ENCODE results near the gene PLAGL1.
A peak's percentile ranks its signal among the peaks of the same experiment; 100 is the strongest.
"Not testable (repeated sequence)": the region's sequence is repeated elsewhere in the genome, so short reads cannot be mapped to it uniquely, and the experiment has no call there.

PLAGL1 gene, protein sequence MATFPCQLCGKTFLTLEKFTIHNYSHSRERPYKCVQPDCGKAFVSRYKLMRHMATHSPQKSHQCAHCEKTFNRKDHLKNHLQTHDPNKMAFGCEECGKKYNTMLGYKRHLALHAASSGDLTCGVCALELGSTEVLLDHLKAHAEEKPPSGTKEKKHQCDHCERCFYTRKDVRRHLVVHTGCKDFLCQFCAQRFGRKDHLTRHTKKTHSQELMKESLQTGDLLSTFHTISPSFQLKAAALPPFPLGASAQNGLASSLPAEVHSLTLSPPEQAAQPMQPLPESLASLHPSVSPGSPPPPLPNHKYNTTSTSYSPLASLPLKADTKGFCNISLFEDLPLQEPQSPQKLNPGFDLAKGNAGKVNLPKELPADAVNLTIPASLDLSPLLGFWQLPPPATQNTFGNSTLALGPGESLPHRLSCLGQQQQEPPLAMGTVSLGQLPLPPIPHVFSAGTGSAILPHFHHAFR

DNA sequence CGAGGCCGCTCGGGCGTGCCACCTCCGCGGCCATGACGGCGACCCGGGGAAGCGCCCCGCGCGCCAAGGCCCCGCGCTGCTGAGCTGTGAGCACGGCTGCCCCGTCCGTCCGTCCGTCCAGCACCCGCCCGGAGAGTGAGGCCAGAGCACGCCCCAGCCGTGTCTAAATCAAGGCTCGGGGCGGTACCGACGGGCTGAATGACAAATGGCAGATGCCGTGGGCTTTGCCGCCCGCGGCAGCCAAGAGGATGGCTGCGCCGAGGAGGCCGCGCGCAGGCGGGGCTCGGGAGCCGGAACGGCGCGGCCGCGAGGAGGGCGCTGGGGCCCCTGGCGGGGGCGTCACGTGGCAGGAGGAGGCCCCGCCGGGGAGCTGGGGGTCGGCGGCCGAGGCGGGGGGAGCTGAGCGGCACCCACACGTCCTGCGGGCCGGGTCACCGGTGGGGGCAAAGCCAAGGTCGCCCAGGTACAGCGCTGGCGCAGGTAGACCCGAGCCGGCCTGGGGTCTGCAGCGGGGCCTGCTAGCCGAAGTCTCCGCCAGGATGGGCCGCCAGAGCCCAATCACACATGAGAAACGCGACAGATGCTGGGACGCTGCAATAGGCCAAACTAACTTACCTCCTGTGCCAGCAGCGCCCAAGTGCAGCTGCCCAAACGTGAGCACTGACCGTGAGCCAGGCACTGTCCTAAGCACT is at the start of gene PLAGL1:
Gene PLAGL1 (minus strand): TSS at position 140 of the 692 bp plus-strand sequence. CDS start 60,123 bp downstream, outside the sequence.
- DNase-seq, result peak; percentile 76

DNA sequence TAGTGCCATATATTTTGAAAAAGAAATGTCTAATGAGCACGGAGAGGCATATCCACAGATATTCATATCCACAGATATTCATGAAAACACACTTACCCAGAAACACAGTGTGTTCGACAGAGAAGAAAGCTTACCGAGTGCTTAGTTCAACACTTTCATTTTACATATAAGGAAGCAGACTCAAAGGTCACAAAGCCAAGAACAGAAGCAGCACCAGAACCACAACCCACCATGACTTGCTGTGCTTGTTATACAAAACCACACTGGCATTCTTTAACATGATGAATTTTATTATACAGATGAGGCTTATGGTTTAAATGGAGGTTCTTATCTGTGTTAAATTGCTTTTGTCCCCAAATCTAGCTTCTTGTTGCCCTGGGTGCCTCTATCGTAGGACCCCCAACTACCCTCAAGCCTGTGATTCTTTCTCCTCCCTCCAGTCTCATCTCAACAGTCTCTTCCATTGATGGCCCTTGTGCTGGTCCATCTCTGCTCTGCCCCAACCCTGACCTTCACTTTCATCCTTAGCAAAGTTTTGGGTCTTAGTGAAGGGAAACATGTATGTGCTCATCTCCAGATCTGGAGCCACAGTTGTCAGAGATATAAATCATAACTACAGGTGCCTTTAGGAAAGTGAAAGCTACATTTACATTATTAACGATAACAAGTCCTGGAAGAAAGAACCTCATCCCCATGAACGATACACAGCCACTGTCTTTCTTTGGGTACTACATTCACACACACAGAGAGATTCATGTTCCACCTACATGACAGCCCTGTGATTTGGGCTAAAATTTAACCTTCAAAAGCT is 47.3 kb upstream of the PLAGL1 start:
- DNase-seq, result peak; percentile 62

DNA sequence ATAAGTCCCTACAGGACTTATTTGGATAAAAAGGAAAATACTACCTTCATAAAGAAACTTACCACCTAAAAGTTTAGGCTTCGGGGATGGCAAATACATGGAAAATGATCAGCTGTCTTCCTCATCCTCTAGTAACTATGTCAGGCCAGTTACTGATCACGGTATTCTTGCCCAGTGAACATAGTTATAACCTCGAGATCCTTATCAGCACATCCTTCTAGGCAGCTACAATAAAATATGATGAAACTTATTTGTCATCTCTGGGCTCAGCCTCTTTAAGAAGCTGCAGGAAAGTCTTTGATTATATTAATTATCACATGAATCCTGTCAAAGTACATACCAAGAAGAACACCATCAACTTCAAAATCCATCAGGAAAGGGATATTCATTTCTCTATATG is 45.5 kb upstream of the PLAGL1 start:
- DNase-seq, result no peak

DNA sequence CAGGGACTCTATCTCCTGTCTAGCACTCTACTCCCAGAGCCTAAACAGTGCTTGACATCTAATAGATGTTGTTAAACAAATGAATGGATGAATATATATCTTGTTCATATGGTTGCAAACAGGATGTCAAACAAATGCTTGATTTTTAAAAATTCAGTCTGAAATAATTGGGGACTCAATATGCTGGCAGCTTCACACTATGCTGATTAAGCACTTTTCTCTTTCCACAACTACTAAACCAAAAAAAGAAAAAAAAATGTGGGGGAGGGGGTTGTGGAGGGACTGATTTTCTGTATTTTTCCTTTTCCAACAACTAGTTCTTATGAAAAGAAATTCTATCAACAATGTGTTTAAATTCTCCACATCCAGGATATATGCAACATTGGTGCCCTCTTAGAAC is 44.4 kb upstream of the PLAGL1 start:
- no peak for DNase-seq

DNA sequence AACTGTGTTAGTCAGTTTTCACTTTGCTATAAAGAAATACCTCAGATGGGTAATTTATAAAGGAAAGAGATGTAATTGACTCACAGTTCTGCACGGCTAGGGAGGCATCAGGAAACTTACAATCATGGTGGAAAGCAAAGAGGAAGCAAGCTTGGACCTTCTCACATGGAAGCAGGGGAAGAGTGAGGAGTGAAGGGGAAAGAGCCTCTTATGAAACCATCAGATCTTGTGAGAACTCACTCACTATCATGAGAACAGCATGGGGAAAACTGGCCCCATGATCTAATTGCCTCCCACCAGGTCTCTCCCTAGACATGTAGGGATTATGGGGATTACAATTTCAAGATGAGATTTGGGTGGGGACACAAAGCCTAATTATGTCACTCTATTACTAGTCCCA is 41.3 kb upstream of the PLAGL1 start:
- peak; percentile 54 for DNase-seq

DNA sequence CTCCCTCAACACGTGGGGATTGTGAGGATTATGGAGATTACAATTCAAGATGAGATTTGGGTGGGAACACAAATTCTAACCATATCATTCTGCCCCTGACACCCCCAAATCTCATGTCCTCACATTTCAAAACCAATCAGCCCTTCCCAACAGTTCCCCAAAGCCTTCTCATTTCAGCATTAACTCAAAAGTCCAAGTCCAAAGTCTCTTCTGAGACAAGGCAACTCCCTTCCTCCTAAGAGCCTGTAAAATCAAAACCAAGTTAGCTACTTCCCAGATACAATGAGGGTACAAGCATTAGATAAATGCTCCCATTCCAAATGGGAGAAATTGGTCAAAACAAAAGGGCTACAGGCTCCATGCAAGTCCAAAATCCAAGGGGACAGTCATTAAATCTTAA is 39.6 kb upstream of the PLAGL1 start:
- DNase-seq, result no peak

DNA sequence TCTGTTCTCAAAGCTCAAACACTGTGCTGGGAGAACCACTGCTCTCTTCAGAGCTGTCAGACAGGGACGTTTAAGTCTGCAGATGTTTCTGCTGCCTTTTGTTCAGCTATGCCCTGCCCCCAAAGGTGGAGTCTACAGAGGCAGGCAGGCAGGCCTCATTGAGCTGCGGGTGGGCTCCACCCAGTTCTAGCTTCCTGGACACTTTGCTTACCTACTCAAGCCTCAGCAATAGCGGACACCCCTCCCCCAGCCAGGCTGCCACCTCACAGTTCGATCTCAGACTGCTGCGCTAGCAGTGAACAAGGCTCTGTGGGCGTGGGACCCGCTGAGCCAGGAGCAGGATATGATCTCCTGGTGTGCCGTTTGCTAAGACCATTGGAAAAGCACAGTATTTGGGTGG is 38.6 kb upstream of the PLAGL1 start:
- not testable (repeated sequence) for DNase-seq

DNA sequence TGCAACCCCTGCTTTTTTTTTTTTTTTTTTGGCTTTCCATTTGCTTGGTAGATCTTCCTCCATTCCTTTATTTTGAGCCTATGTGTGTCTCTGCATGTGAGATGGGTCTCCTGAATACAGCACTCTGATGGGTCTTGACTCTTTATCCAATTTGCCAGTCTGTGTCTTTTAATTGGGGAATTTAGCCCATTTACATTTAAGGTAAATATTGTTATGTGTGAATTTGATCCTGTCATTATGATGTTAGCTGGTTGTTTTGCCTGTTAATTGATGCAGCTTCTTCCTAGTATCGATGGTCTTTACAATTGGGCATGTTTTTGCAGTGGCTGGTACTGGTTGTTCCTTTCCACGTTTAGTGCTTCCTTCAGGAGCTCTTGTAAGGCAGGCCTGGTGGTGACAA is 36.9 kb upstream of the PLAGL1 start:
- DNase-seq, result not testable (repeated sequence)

DNA sequence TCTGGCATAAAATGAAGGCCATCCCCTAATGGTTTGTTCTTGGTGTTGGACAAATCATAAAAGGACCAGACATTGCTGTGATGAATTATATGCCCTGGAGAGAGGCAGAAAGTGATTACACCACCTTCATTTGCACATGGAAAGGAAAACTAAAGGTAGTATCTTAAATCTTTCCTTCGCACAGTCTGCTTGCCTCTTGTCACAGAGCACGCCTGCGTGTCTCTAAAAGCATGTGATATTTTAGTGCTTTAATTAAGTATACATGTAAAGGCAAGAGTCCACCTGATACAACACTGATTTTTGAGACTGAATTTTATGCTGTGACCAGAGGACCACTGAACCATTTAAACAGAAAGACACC is 28.8 kb upstream of the PLAGL1 start:
- DNase-seq, result no peak

DNA sequence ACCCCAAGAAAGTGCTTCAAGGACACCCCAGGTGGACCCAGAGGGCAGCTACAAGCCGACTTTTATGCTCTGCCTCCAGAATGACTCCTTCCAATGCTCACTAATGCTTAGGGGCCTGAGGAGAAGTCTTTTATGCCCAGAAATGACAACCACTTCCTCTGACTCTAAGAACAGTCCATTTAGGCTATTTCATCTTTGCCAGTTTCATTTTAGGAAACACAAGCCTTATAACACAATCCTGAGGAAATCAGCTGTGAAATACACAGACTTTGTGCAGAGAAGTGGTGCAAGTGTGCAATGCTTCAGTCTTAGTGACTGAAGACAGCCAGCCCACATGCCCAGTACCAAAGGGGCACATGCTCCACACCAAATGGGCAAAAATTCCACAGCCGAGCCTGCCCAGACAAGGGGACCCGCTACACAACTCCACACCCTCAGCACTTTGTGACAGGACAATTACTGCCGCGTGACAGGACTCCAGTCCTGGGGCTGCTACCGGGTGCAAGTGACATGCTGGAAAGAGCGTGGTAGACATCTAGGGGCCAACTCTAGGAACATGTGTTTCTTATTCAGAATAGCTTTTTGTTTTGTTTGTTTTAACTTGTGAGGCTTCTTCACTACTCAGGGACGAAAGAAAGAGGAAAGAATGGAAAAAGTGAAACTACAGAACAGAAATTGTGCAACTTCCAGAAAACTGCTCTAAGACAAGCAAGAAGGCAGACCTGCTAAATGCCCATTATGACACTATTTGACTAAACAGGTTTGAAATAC is 28.2 kb upstream of the PLAGL1 start:
- peak; percentile 82 for DNase-seq

DNA sequence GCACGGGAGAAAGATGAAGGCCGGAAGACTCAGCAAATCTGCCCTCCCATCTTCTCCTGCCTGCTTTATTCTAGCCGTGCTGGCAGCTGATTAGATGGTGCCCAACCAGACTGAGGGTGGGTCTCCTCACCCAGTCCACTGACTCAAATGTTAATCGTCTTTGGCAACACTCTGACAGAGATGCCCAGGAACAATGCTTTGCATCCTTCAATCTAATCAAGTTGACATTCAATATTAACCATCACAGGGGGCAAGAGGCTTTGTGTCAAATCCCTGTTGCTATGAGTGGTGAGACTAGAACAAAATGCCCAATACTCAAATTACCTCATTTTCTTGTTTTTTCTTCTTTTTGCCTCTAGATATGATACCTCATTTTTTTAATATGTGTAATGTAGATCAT is 27.4 kb upstream of the PLAGL1 start:
- no peak for DNase-seq

DNA sequence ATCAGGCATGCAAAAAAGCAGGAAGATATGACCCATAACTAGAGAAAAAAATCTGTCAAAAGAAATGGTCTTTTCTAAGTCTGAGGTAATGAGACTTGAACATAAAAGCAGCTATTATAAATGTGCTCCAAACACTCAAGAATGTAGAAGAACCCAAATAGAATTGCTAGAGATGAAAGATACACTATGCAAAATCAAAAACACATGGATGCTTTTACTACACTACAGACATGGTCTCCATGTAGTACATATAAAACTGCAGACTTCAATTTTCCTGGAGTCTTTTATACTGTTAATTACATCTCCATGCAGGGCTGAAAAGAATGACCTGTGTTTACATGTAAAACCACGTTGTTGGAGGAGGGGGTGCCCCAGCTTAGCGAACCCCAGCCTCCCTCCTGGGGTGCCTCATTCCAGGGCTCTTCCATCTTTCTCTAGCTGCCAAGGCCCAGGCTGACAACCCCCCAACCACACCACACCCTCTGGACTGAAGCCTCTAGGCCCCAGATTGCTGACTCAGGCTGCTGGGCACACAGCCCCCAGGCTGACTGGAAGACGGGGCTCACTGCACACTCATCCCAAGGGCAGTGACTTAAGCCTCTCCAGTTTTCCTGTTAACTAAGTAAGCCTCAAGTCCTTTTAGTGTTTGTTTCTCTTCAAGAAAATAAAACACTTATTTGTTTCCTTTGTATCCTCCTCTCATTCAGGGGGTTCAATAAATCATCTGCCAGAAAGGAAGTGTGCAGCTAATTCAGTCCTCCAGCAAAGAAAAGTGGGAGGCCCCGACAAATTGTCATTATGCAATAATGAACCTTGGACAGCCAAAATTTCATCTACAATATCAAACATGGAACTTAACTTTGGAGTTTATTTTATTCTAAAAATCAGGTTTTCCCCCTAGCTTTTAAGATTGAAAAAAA is 26.0 kb upstream of the PLAGL1 start:
- no peak for DNase-seq

DNA sequence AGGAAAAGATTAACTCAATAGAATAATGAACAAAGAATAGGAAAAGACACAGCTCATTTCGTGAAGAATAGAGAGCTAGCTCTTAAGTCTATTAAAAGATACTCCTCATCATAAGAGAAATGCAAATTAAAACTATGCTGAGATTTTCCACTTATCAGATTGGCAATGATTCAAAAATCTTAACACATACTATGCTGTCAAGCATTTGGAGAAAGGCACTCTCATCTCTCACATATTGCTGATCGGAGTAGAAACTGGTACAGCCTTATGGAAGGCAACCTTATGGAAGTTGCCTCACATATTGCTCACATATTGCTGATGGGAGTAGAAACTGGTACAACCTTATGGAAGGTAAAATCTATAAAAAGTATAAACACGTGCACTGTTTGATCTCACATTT is 21.4 kb upstream of the PLAGL1 start:
- DNase-seq, result no peak

DNA sequence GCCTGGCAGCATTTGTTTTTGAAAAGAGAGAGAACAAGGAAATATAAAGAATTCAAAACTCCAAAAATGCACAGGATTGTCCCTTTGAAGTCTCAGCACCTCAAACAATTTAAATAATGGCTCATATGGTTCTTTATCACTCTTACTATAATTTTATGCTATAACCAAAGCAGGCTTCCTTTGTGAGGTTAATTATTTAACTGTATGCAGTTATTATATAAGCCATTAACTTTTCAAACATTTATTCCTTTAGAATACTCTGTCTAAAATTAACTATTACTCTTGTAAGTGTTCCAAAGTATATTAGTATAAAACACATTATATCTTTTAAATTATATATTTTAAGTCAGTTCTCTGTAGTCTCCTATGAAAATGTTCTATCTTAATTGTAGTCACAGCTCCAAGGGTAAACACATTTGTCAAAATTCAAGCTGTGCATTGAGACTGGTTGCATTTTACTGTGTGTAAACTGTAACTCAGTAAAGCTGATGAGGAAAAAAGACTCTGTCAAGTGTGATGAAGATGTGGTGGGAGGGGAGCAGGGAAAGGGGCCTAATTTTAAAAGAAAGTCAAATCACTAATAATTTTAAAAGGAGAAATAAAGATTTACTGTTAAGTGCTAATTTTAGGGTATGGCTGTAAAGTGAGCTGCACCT is 20.0 kb upstream of the PLAGL1 start:
- no peak for DNase-seq

DNA sequence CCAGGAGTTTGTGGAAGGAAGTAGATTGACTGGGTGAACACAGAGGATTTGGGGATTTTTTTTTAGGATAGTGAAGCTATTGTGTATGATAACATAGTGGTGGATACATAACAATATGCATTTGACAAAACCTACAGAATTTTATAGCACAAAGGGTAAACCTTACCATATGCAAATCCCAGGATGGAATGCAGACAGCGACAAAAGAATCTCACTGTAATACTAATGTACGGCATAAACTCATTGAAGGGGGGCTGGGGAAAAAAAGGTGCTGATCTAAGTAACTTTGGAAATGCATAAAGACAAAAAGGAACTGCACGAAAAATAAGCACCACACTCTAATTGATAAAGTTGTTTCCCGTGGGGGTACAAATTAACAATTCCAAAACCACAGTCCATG is 15.2 kb upstream of the PLAGL1 start:
- no peak for DNase-seq

DNA sequence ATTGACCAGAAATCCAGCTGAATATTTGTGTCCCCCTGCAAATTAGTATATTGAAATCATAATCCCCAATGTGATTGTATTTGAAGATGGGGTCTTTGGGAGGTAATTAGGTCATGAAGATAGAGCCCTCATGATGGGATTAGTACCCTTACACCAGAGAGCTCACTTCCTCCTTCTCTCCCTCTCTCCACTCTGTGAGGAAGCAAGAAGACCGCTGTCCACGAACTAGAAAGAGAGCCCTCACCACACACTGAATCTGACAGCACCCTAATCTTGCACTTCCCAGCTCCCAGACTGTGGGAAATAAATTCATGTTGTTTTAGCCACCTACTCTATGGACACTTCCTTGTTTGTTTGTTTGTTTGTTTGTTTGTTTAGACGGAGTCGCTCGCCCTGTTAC is 11.9 kb upstream of the PLAGL1 start:
- peak; percentile 29 for DNase-seq

DNA sequence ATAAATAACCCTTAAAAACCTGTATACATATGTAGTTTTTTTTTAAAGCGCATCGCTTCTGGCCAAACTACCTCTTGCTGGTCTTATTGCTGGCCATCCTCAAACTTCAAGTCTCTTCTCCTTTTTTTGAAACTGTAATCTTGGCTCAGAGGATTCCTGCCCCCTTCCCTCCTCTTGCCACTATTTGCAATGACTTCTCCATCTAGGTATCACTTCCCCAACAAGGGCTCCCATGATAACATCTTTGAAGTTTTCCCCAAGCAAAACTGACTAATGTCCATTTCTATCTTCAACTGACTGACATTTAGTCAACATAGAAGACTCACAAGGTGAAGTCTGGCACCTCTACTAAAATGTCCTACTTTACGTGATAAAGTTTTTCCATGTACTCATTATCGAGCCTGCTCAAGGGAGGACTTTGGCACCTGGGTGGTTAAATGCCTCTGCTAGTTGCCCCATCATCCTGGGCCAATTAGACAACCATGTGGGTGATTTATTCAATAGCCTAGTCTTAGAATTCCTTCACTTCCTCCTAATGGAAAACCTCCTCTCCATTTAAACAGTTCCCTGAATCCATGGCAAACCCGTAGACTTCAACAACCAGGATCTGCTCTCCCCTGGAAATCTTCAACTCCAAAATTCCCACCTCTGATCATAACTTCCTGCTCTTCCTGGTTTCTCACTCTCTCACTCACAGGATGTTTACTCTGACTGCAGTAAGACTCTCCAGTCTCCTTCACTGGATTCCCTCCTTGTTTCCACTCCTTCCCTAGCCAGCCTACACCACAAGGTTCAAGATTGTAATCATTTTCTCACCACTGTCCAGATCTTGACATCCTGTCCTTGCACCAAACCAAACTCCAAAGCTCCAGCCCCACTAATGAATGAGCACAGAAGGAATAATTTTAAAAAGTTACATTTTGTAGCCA is 9.4 kb upstream of the PLAGL1 start:
- DNase-seq, result peak; percentile 66

DNA sequence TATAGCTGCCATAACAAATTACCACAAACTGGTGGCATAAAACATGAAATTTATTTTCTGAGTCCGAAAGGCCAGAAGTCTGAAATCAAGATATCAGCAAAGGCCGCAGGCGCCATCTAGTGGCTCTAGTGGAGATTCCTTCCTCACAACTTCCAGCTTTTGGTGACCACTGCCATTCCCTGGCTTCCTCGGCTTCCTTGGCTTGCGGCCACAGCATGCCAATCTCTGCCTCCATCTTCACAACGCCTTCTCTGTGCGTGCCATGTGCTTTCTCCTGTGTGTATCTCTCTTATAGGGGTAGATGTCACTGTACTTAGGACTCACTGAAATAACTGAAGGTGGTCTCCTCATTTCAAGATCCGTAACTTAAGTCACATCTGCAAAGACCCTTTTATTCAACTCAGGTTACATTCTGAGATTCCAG is 5.4 kb upstream of the PLAGL1 start:
- peak; percentile 91 for DNase-seq

DNA sequence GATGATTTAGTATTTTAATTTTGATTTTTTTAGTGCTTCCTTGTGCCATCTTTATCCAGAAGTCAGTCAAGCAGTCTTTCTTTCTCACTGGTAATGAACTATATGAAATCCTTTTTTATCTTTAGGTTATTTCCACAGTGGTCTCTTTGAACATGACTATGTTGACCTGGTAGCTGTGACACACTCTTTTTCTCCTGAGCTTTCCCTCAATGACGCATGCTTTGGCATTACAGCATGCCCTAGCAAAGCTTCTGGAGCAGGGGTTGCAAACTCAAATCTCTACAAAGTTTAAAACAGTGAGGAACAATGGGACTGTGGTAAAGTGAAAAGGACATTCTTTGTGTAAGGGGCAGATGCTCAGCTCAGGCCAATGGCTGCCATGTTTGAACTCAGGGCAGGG is 4.5 kb upstream of the PLAGL1 start:
- DNase-seq, result no peak

DNA sequence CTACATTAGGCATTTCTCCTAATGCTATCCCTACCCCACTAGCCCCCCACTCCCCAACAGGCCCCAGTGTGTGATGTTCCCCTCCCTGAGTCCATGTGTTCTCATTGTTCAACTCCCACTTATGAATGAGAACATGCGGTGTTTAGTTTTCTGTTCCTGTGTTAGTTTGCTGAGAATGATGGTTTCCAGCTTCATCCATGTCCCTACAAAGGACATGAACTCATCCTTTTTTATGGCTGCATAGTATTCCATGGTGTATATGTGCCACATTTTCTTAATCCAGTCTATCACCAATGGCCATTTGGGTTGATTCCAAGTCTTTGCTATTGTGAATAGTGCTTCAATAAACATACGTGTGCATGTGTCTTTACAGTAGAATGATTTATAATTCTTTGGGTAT is 1.6 kb upstream of the PLAGL1 start:
- not testable (repeated sequence) for DNase-seq

Data from suppressor macrophage treated with lipopolysaccharide for 4 hours (primary cell).